ENCODE data around the gene DUSP22.

Gene DUSP22

GRCh38 chr6:311679-312220, 19.5 kb downstream of the DUSP22 start:
- DNase-seq (ENCODE audit: low read depth): peak; percentile 23

GRCh38 chr6:313087-313486, 20.8 kb downstream of the DUSP22 start:
- no peak for DNase-seq (ENCODE audit: low read depth)

- no peak for DNase-seq (ENCODE audit: low read depth)
Measured at GRCh38 chr6:313917-314316, 21.6 kb downstream of the DUSP22 start.

- DNase-seq (ENCODE audit: low read depth): no peak
Measured at GRCh38 chr6:314377-314776, 22.1 kb downstream of the DUSP22 start.

- DNase-seq (ENCODE audit: low read depth): no peak
Measured at GRCh38 chr6:315226-315625, 22.9 kb downstream of the DUSP22 start.

- no peak for DNase-seq (ENCODE audit: low read depth)
Measured at GRCh38 chr6:315921-316752, 23.9 kb downstream of the DUSP22 start.

- no peak for DNase-seq (ENCODE audit: low read depth)
Measured at GRCh38 chr6:316753-317038, 24.4 kb downstream of the DUSP22 start.

- no peak for DNase-seq (ENCODE audit: low read depth)
Measured at GRCh38 chr6:317060-317447, 24.8 kb downstream of the DUSP22 start.

GRCh38 chr6:317448-318144, 25.3 kb downstream of the DUSP22 start:
- DNase-seq (ENCODE audit: low read depth): no peak

GRCh38 chr6:318243-318890, 26.1 kb downstream of the DUSP22 start:
- DNase-seq (ENCODE audit: low read depth): no peak

GRCh38 chr6:319177-320131, 27.2 kb downstream of the DUSP22 start:
- DNase-seq (ENCODE audit: low read depth): no peak

- DNase-seq (ENCODE audit: low read depth): no peak
Measured at GRCh38 chr6:320351-321157, 28.3 kb downstream of the DUSP22 start.

GRCh38 chr6:321158-321438, 28.8 kb downstream of the DUSP22 start:
- DNase-seq (ENCODE audit: low read depth): no peak

- no peak for DNase-seq (ENCODE audit: low read depth)
Measured at GRCh38 chr6:321536-322258, 29.4 kb downstream of the DUSP22 start.

- DNase-seq (ENCODE audit: low read depth): no peak
Measured at GRCh38 chr6:322259-322930, 30.1 kb downstream of the DUSP22 start.

GRCh38 chr6:322940-323729, 30.8 kb downstream of the DUSP22 start:
- no peak for DNase-seq (ENCODE audit: low read depth)

- DNase-seq (ENCODE audit: low read depth): no peak
Measured at GRCh38 chr6:323730-324088, 31.4 kb downstream of the DUSP22 start.

GRCh38 chr6:324116-324728, 31.9 kb downstream of the DUSP22 start:
- no peak for DNase-seq (ENCODE audit: low read depth)

GRCh38 chr6:324729-325125, 32.4 kb downstream of the DUSP22 start:
- no peak for DNase-seq (ENCODE audit: low read depth)

Data from stimulated activated CD4-positive, alpha-beta T cell treated with anti-CD3 and anti-CD28 coated beads, Interleukin-2, amount 100 ng/mL, for 4 hours (primary cell).